Measurements from ENCODE around the gene PALM3.

The PALM3 gene

GRCh38 chr19:14073925-14074838 lies 12.3 kb upstream of the PALM3 start:
- H3K27ac ChIP-seq, result peak overlapping the region; percentile 74

GRCh38 chr19:14073261-14073924 lies 11.5 kb upstream of the PALM3 start:
- TF ChIP-seq CTCF (conservative IDR thresholded peaks at IDR 0.05), result peak; percentile 96
- peak overlapping the region; percentile 74 for H3K27ac ChIP-seq

More at GRCh38 chr19:14073925-14074838, 12.3 kb upstream of the PALM3 start:
- no peak for TF ChIP-seq CTCF (conservative IDR thresholded peaks at IDR 0.05)

- peak within 1 kb of the TSS; percentile 74 for H3K27ac ChIP-seq
- no peak for TF ChIP-seq CTCF (conservative IDR thresholded peaks at IDR 0.05)
These were observed 10.8 kb upstream of the PALM3 start, which contains the start of gene MISP3 for GRCh38 chr19:14072535-14073260. MISP3 (plus strand) TSS chr19:14072786; CDS start chr19:14073310, 524 bp downstream.

- TF ChIP-seq CTCF (conservative IDR thresholded peaks at IDR 0.05), result no peak
- no peak overlapping the region for H3K27ac ChIP-seq
These were observed 8.6 kb upstream of the PALM3 start for GRCh38 chr19:14070268-14071050.

GRCh38 chr19:14066134-14066533 lies 4.3 kb upstream of the PALM3 start:
- no peak for TF ChIP-seq CTCF (conservative IDR thresholded peaks at IDR 0.05)
- H3K27ac ChIP-seq, result no peak overlapping the region

- TF ChIP-seq CTCF (conservative IDR thresholded peaks at IDR 0.05), result no peak
- H3K27ac ChIP-seq, result no peak overlapping the region
These were observed 1.2 kb upstream of the PALM3 start for GRCh38 chr19:14063105-14063504.
